Activated gamma-delta T cell treated with anti-CD3 and anti-CD28 coated beads, Interleukin-2, amount 50 U/mL, for 16 hours (primary cell): ENCODE measurements around the gene RCBTB1.
"Not testable (repeated sequence)": the region's sequence is repeated elsewhere in the genome, so short reads cannot be mapped to it uniquely, and the experiment has no call there.

Experiments
- DNase-seq: peaks from one replicate; pipeline ENCODE4 v3.0.0-alpha.2; 2020; ENCODE audit warnings: low read depth

The RCBTB1 gene

DNA sequence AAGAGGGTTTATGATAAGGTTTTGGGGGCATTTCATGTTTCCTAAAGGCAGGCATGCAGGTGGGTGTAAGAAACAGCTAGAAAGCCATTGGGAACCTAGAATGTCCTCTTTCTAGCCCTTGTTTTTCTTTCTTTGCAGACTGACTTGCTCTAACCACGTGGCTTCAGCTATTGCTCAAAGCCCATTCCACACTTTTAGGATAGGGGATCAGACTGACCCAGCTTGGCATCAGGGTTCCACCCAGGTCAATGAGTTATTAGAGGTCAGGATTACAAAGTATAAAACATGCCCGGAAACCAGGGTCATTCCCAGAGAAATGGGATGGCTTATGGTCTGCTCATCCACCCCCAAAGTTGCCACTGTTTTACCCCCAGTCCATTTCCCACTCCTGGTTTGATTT is 72.8 kb downstream of the RCBTB1 start:
- DNase-seq, result no peak

GRCh38 chr13:49503951-49504350 is 81.4 kb downstream of the RCBTB1 start:
- no peak for DNase-seq

GRCh38 chr13:49502954-49503353 is 82.4 kb downstream of the RCBTB1 start:
- DNase-seq, result no peak

GRCh38 chr13:49499889-49500660 is 85.3 kb downstream of the RCBTB1 start:
- DNase-seq, result no peak

- DNase-seq, result no peak
Measured at GRCh38 chr13:49498206-49498605, 87.2 kb downstream of the RCBTB1 start.

DNA sequence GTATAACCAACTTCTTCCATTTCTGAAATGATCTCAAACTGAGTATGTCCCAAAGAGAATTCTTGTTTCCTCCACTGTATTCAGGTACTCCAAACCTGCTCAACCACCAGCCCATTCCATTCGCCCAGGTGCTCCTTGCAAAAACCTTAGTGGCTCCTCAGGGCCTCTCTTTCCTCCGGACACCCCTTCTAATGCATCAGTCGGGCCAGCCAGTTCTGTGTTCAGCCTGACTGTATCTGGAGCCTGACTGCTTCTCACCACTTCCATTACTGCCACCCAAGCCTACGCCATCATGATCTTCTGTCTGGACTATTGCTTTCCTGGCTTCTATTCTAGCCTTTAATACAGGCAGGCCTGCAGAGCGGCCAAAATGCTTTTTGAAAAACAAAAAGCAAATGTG is 88.1 kb downstream of the RCBTB1 start:
- DNase-seq, result no peak

- DNase-seq, result not testable (repeated sequence)
Measured at GRCh38 chr13:49496837-49497236, 88.5 kb downstream of the RCBTB1 start.

DNA sequence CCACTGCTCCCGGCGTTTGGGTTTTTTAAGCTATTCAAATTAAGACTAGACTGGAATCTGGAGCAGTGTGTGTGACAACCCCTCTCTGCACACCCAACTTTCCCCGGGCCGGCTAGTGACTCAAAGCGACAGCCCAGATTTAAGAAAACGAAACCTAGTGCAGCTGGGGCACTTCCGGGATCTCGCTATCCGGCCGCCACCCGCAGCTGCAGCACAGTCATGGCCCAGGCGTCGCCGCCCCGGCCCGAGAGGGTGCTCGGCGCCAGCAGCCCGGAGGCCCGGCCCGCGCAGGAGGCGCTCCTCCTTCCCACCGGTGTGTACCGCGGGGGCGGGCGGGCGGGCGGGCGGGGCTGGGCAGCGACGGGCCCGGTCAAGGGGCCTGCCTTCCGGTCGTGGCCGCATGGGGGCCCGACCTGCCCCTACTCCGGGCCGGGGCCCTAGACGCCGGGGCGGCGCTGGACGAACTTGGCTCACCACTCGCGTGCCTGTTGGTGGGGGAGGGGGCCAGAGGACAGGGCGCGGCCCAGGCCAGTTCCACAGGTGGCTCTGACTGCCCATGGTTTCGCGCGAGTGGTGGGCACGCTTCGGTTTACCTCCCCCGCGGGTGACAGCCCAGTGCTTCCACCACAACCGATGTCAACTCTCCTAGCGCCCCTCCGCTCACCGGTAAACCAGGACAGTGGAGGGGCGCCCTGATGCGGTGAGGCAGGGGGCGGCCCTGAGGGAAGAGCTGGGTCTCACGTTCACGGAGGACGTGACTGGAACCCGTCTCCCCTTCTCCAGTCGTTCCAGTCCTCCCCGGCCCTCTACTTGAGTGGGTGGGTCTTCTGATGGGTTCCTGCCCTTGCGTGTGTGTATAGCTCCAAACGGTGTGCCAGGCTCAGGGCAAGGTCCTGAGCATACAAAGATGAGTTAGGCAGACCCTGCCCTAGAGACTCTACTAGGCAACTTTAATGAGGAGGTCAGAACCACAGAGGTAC is 89.3 kb downstream of the RCBTB1 start, which contains the start of gene PHF11:
PHF11 (plus strand) TSS at position 171 of the 980 bp plus-strand sequence; CDS start at position 220, 49 bp downstream.
- DNase-seq, result peak; percentile 80

- DNase-seq, result no peak
Measured at GRCh38 chr13:49494645-49495044, 90.7 kb downstream of the RCBTB1 start.

GRCh38 chr13:49488563-49488962 is 96.8 kb downstream of the RCBTB1 start:
- DNase-seq, result no peak
